HG02623 (cell line): ENCODE results near the gene FRRS1L.

Source experiments
- ATAC-seq: cut with Tn5 transposase; IDR thresholded peaks from one replicate; pipeline ENCODE4 v1.9.1; 2021; ENCODE audit warnings: moderate library complexity; ENCODE audit not compliant: unreplicated experiment

The FRRS1L gene

GRCh38 chr9:109166771-109167601, at the start of gene FRRS1L:
FRRS1L (minus strand) TSS chr9:109167249; CDS start chr9:109167138, 111 bp downstream.
- no peak for ATAC-seq

GRCh38 chr9:109214414-109214813, 47.4 kb upstream of the FRRS1L start:
- no peak for ATAC-seq

- no peak for ATAC-seq
These were observed 46.5 kb upstream of the FRRS1L start for GRCh38 chr9:109213285-109214121.

- ATAC-seq, result no peak
These were observed 45.7 kb upstream of the FRRS1L start for GRCh38 chr9:109212768-109213167.

- ATAC-seq, result no peak
These were observed 39.6 kb upstream of the FRRS1L start for GRCh38 chr9:109206670-109207069.

GRCh38 chr9:109205526-109205925, 38.5 kb upstream of the FRRS1L start:
- ATAC-seq, result no peak

- ATAC-seq, result no peak
These were observed 36.8 kb upstream of the FRRS1L start for GRCh38 chr9:109203761-109204360.

GRCh38 chr9:109199676-109200075, 32.6 kb upstream of the FRRS1L start:
- ATAC-seq, result no peak

- ATAC-seq, result no peak
These were observed 31.8 kb upstream of the FRRS1L start for GRCh38 chr9:109198736-109199382.

- no peak for ATAC-seq
These were observed 27.0 kb upstream of the FRRS1L start for GRCh38 chr9:109193974-109194556.

GRCh38 chr9:109192732-109193361, 25.8 kb upstream of the FRRS1L start:
- no peak for ATAC-seq

- no peak for ATAC-seq
These were observed 24.7 kb upstream of the FRRS1L start for GRCh38 chr9:109191746-109192145.

GRCh38 chr9:109190151-109190550, 23.1 kb upstream of the FRRS1L start:
- no peak for ATAC-seq

GRCh38 chr9:109186857-109187520, 19.9 kb upstream of the FRRS1L start:
- ATAC-seq, result no peak

- ATAC-seq, result no peak
These were observed 16.1 kb upstream of the FRRS1L start for GRCh38 chr9:109182940-109183798.

GRCh38 chr9:109182550-109182939, 15.5 kb upstream of the FRRS1L start:
- ATAC-seq, result no peak

- no peak for ATAC-seq
These were observed 14.2 kb upstream of the FRRS1L start for GRCh38 chr9:109181284-109181683.

GRCh38 chr9:109179801-109180523, 12.9 kb upstream of the FRRS1L start:
- no peak for ATAC-seq
